GM10248 (cell line): ENCODE measurements around the gene SLC35E4.

Experiments used
- CTCF ChIA-PET: fragments of 300-600 bp; sonication (Branson Sonifier 250); formaldehyde crosslinking; extraction: SDS; loops from one replicate; lab custom pipeline; 2021; ENCODE audit warnings: antibody characterized with exemption; lab: Yijun Ruan, JAX
- POLR2A ChIA-PET: fragments of 350-650 bp; sonication (Branson Sonifier 250); formaldehyde crosslinking; extraction: SDS; loops from one replicate; lab custom pipeline; 2020; ENCODE audit warnings: antibody characterized with exemption; lab: Yijun Ruan, JAX
- DNase-seq: peaks from one replicate; pipeline ENCODE4 v3.0.0; 2012; ENCODE audit errors: extremely low spot score
- TF ChIP-seq, protein P1 (sequence below): IDR thresholded peaks from 2 replicates; pipeline ENCODE4 v1.5.1; 2012; ENCODE audit warnings: mild to moderate bottlenecking, low read depth; ENCODE audit errors: extremely low read depth, missing control alignments, control extremely low read depth

Gene SLC35E4

DNA sequence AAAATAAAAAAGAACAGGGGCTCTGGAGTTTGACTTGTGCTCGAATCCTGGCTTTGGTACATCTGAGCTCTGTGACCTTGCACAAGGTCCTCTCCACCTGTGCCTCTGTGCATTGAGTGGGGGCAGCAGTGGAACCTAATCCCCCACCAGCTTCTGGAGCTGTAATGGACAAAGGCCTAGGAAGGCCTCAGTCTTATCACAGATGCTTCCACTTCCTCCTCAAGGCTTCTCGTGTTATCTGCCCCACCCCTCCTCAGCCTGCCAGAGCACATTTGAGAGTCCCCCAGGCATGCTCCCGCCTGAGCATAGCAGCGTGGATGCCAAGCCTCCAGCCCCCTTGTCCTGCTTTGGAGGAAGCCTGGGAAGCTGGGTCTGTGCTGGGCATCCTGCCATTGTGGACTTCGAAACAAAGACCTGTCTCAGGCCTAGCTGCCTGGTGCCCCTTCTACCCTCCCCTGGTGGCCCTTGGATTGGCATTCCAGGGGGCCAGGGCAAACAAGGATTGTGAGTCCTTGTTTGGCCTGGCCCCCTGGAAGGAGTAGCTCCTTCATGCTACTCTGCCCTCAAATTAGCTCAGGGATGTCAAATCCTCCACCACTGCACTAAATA, 15.0 kb downstream of the SLC35E4 start:
- ChIA-PET POLR2A (no interaction called here), CTCF (interaction anchor here (1.7 to 9.7 kb wide), 2 partner anchors 12 to 16 kb away, joined by 3 to 67 read pairs; partner anchors contain the start of gene SLC35E4)
- TF ChIP-seq, protein P1, sequence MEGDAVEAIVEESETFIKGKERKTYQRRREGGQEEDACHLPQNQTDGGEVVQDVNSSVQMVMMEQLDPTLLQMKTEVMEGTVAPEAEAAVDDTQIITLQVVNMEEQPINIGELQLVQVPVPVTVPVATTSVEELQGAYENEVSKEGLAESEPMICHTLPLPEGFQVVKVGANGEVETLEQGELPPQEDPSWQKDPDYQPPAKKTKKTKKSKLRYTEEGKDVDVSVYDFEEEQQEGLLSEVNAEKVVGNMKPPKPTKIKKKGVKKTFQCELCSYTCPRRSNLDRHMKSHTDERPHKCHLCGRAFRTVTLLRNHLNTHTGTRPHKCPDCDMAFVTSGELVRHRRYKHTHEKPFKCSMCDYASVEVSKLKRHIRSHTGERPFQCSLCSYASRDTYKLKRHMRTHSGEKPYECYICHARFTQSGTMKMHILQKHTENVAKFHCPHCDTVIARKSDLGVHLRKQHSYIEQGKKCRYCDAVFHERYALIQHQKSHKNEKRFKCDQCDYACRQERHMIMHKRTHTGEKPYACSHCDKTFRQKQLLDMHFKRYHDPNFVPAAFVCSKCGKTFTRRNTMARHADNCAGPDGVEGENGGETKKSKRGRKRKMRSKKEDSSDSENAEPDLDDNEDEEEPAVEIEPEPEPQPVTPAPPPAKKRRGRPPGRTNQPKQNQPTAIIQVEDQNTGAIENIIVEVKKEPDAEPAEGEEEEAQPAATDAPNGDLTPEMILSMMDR: no peak
- DNase-seq: no peak

DNA sequence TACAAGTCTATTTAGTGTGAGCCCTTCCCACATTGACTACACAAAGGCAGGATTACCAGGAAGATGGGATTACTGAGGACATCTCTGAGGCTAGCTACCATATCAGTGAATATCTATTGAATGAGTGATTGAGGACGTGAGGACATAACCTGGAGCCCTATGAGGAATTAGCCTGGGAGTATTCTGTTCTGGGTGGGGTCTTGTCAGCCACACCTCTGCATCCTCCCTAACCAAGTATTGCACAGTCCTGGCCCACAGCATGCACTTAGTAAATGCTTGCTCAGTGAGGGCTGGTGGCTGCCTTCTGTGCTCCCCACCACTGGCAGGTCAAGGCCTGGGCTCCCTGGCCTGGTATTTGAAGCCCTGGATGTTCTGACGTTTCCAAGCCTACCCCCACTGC, 17.3 kb downstream of the SLC35E4 start:
- TF ChIP-seq, protein P1: no peak
- POLR2A ChIA-PET: no interaction called here
- no peak for DNase-seq
- CTCF ChIA-PET: no interaction called here

DNA sequence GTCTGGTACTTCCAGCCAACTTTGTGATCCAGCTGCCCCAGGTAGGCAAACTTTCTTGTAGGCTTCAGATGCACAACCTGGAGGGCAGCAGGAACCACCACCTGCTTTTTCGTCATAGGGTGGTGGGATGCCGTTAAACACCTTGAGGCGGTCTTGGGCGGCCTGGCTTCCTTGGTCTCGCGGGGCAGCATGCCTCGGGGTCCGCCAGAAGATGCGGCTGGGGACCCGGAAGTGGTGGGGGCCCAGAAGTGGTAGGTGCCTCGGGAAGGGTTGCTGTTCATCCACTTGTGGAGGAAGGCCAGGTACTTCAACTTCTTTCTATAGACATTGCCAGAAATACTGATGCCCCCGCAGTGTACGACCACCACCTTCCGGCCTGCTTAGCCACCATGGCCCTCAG, 18.8 kb downstream of the SLC35E4 start:
- TF ChIP-seq, protein P1: no peak
- ChIA-PET CTCF (no interaction called here), POLR2A (no interaction called here)

DNA sequence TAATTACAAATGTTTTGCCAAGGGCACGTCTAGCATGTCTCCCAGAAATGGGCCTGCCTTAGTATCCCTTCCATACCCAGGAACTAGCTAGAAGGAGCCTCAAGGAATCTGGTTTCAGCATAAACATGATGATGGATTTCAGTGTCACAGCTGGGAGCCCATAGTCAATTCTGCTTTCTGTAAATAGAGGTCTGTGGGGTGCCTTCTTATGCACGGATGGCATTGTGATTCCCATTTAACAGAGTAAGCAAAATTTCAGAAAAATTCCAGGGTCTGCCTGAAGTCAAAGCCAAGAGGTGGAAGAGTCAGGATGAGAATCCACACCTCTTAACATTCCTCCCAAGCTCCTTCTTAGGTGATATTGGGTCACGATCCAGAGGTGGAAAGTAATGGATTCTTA, 20.0 kb downstream of the SLC35E4 start:
- CTCF ChIA-PET: no interaction called here
- DNase-seq: no peak
- POLR2A ChIA-PET: interaction anchor here (0.6 kb wide), 2 partner anchors 20 to 29 kb away, joined by 3 read pairs; partner anchors contain the start of gene SLC35E4
- TF ChIP-seq, protein P1: no peak

More for the DNA sequence above, 18.8 kb downstream of the SLC35E4 start:
- no peak for DNase-seq

DNA sequence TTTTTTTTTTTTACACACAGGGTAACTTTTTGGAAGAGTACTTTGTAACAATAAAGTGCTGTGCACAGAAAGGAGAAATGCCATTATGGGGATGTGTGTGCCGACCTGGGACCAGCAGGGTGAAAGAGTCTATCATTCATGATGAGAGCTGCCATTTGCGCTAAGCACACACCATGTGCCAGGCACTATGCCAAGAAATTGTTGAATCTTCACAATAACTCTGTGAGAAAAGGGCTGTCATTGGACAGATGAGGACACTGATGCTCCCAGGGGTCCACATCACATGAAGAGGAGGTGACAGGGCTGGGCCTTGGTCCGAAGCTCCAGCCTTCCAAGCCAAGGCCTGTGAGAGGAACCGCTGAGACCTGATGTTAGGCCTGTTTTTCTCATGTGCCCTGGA, 26.5 kb downstream of the SLC35E4 start:
- no peak for DNase-seq
- TF ChIP-seq, protein P1: no peak
- ChIA-PET POLR2A (no interaction called here), CTCF (no interaction called here)

DNA sequence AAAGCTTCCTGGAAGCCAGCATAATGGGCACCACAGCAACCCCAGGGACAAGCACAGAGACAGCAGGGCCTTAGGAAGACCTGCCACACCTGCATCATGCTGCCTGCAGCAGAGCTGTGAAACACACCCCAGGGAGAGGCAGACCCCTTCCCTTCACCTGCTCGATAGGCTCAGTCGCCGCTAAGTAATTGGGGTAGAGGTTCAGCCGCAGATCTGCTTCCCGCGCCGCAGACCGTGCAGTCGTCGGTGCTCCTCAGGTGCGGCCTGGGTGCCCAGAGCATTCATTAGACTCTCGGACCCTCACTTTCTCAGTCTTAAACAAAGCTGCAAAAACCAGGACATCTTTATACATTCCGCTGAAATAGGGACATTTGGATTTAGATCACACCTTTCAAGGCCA, 29.2 kb downstream of the SLC35E4 start:
- TF ChIP-seq, protein P1: no peak
- ChIA-PET CTCF (interaction anchor here (1.5 to 1.9 kb wide), 2 partner anchors 30 to 59 kb away, joined by 3 to 6 read pairs; no protein-coding TSS in a partner anchor), POLR2A (no interaction called here)
- DNase-seq: no peak
